IMR-90 (cell line): ENCODE results near the gene PRKN. TPM values are rescaled to one million over a fixed set of nuclear protein-coding genes. Genes with fewer than 3 reads are reported as not detected.
"Not testable (repeated sequence)": the region's sequence is repeated elsewhere in the genome, so short reads cannot be mapped to it uniquely, and the experiment has no call there.

Source experiments
- ATAC-seq: fragments of 200-7000 bp; cut with Tn5 transposase; 2 replicates; pipeline ENCODE4 v1.9.1; 2020; ENCODE audit warnings: low read depth, mild to moderate bottlenecking, moderate library complexity
- BruUV-seq: library from RNA; stranded (reverse); fragments of 400-500 nt; replicated peaks from 2 replicates; lab custom pipeline; 2021; lab: Mats Ljungman, UMichigan
- CTCF ChIA-PET: fragments of 300-600 bp; formaldehyde crosslinking; extraction: SDS; loops from one replicate; lab custom pipeline; 2021; ENCODE audit warnings: antibody characterized with exemption; lab: Yijun Ruan, JAX
- POLR2A ChIA-PET: fragments of 300-600 bp; sonication (Branson Sonifier 250); formaldehyde crosslinking; loops from one replicate; lab custom pipeline; 2022; ENCODE audit warnings: antibody characterized with exemption; ENCODE audit not compliant: unreplicated experiment; lab: Charles Lee
- DNase-seq: peaks from one replicate; pipeline ENCODE4 v3.0.0; 2013
- H2AFZ ChIP-seq: replicated peaks from 2 replicates; pipeline ENCODE3; 2013; ENCODE audit warnings: low read length, mild to moderate bottlenecking; ENCODE audit not compliant: poor library complexity
- H2AK5ac ChIP-seq: 2 replicates; pipeline ENCODE4 v1.6.1; 2013; ENCODE audit warnings: low read depth, low read length, inconsistent platforms
- H2AK9ac ChIP-seq: replicated peaks from 2 replicates; pipeline ENCODE3; 2013; ENCODE audit warnings: mild to moderate bottlenecking, low read depth, low read length, moderate library complexity; ENCODE audit not compliant: poor library complexity
- H2BK120ac ChIP-seq: 2 replicates; pipeline ENCODE4 v1.6.1; 2013; ENCODE audit warnings: low read depth, low read length, inconsistent platforms
- H2BK15ac ChIP-seq: 3 replicates; pipeline ENCODE4 v1.6.1; 2013; ENCODE audit warnings: low read depth, low read length, inconsistent platforms
- H2BK20ac ChIP-seq: 2 replicates; pipeline ENCODE4 v1.6.1; 2013; ENCODE audit warnings: low read depth, mild to moderate bottlenecking, inconsistent platforms, low read length, moderate library complexity
- H2BK5ac ChIP-seq: 2 replicates; pipeline ENCODE4 v1.6.1; 2013; ENCODE audit warnings: mild to moderate bottlenecking, low read depth, low read length, inconsistent platforms; ENCODE audit not compliant: poor library complexity, severe bottlenecking
- H3K14ac ChIP-seq: replicated peaks from 2 replicates; pipeline ENCODE4 v1.6.1; 2013; ENCODE audit warnings: low read depth, low read length, inconsistent platforms
- H3K18ac ChIP-seq: 2 replicates; pipeline ENCODE4 v1.6.1; 2013; ENCODE audit warnings: low read depth, low read length, control low read depth
- H3K23ac ChIP-seq: 2 replicates; pipeline ENCODE4 v1.6.1; 2013; ENCODE audit warnings: low read depth, low read length, inconsistent platforms
- H3K27ac ChIP-seq: 2 replicates; pipeline ENCODE4 v1.5.1; 2013; ENCODE audit warnings: mild to moderate bottlenecking, control low read depth, low read length; ENCODE audit not compliant: insufficient read depth
- H3K27me3 ChIP-seq: 2 replicates; pipeline ENCODE4 v1.6.1; 2013; ENCODE audit warnings: low read length; ENCODE audit not compliant: control insufficient read depth, insufficient read depth
- H3K36me3 ChIP-seq: 2 replicates; pipeline ENCODE4 v1.6.1; 2013; ENCODE audit warnings: low read length, mixed read lengths; ENCODE audit not compliant: control insufficient read depth, insufficient read depth
- H3K4ac ChIP-seq: 2 replicates; pipeline ENCODE4 v1.6.1; 2013; ENCODE audit warnings: low read depth, low read length, inconsistent platforms
- H3K4me1 ChIP-seq: 2 replicates; pipeline ENCODE4 v1.6.1; 2013; ENCODE audit warnings: low read length, mixed read lengths; ENCODE audit not compliant: control insufficient read depth, insufficient read depth
- H3K4me2 ChIP-seq: 2 replicates; pipeline ENCODE4 v1.6.1; 2013; ENCODE audit warnings: low read depth, mild to moderate bottlenecking, control low read depth, low read length, moderate library complexity
- H3K4me3 ChIP-seq: 2 replicates; pipeline ENCODE4 v1.5.1; 2013; ENCODE audit warnings: low read depth, mild to moderate bottlenecking, control low read depth, low read length, moderate library complexity; ENCODE audit not compliant: insufficient read depth
- H3K56ac ChIP-seq: 2 replicates; pipeline ENCODE4 v1.6.1; 2013; ENCODE audit warnings: low read length, inconsistent platforms; ENCODE audit not compliant: insufficient read depth; ENCODE audit errors: extremely low read depth
- H3K79me1 ChIP-seq, 2 experiments: 2 replicates each; pipeline ENCODE4 v1.6.1; 2013; ENCODE audit warnings: low read length in 2 of 2, inconsistent platforms in 1 of 2, low read depth in 1 of 2
- H3K9ac ChIP-seq: 2 replicates; pipeline ENCODE4 v1.6.1; 2013; ENCODE audit warnings: low read depth, low read length, control low read depth
- H3K9me1 ChIP-seq: 2 replicates; pipeline ENCODE4 v1.6.1; 2013; ENCODE audit warnings: low read length, inconsistent platforms; ENCODE audit not compliant: insufficient read depth
- H3K9me3 ChIP-seq: 2 replicates; pipeline ENCODE4 v1.6.1; 2013; ENCODE audit warnings: low read length; ENCODE audit not compliant: control insufficient read depth, insufficient read depth
- H4K20me1 ChIP-seq: 2 replicates; pipeline ENCODE4 v1.6.1; 2013; ENCODE audit warnings: low read length, inconsistent platforms; ENCODE audit not compliant: insufficient read depth
- H4K5ac ChIP-seq: 2 replicates; pipeline ENCODE4 v1.6.1; 2013; ENCODE audit warnings: mild to moderate bottlenecking, low read depth, low read length, control low read depth
- H4K8ac ChIP-seq, 2 experiments: 2 replicates each; pipeline ENCODE4 v1.6.1; 2013; ENCODE audit warnings: low read depth in 2 of 2, low read length in 2 of 2, control low read depth in 1 of 2, inconsistent platforms in 1 of 2
- H4K91ac ChIP-seq: 2 replicates; pipeline ENCODE4 v1.6.1; 2013; ENCODE audit warnings: low read depth, low read length, inconsistent platforms; ENCODE audit not compliant: insufficient read depth
- WGBS, 2 experiments: methylation state at CpG; one replicate each; pipeline versions ENCODE4 v1.1.5 to v1.1.7; 2013; ENCODE audit warnings: missing lambda C conversion rate in 2 of 2; ENCODE audit not compliant: insufficient read length in 1 of 2; ENCODE audit errors: extremely low coverage in 2 of 2; 5-methylcytosine and 5-hydroxymethylcytosine counted together
- dilution Hi-C: fragments of 300-500 bp; cut with HindIII; formaldehyde crosslinking; loops from one replicate; pipeline ENCODE4 v1.14.3; 2018; ENCODE audit warnings: low sequenced_read_pairs; ENCODE audit not compliant: unreplicated experiment
- in situ Hi-C: fragments of 300-500 bp; cut with MboI; formaldehyde crosslinking; loops from 3 replicates; pipeline ENCODE4 v1.14.3; 2019; ENCODE audit warnings: low sequenced_read_pairs, inconsistent platforms, mixed read lengths
- intact Hi-C: fragments of 100-400 bp; cut with micrococcal nuclease; formaldehyde crosslinking; loops from 2 replicates; pipeline ENCODE4 v1.10.0; 2022
- polyA plus RNA-seq, 3 experiments: library from polyadenylated mRNA; depleted of rRNA; stranded (reverse); fragments of >200 nt; gene quantifications; 2 replicates each; pipeline ENCODE4 v1.2.3, GENCODE V29; 2012; ENCODE audit warnings: low replicate concordance in 1 of 3
- total RNA-seq: library from RNA; depleted of rRNA; stranded (reverse); fragments of >200 nt; gene quantifications from 2 replicates; pipeline ENCODE4 v1.2.3, GENCODE V29; 2012

The PRKN gene
- total and polyA plus RNA-seq, 2 of the 4 experiments (the other 2 are of a cell fraction), result 0.15 to 0.18 TPM

DNA sequence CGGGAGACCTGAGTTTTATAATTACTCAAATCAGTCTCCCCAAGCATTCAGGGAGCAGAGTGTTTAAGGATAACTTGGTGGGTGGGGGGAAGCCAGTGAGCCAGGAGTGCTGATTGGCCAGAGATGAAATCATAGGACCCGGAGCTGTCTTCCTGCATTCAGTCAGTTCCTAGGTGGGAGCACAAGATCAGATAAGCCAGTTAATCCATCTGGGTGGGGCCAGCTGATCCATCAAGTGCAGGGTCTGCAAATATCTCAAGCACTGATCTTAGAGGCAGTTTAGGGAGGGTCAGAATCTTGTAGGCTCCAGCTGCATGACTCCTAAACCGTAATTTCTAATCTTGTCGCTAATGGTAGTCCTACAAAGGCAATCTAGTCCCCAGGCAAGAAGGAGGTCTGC is 196.2 kb downstream of the PRKN start:
- H3K27ac ChIP-seq, H2BK20ac ChIP-seq, CTCF ChIA-PET, H3K14ac ChIP-seq, intact Hi-C loops, H3K9ac ChIP-seq, H3K56ac ChIP-seq, H3K4me2 ChIP-seq, H2AK9ac ChIP-seq, H3K27me3 ChIP-seq, in situ Hi-C loops, H3K79me1 ChIP-seq, H2BK15ac ChIP-seq, H2BK5ac ChIP-seq, H2AK5ac ChIP-seq, H3K4me1 ChIP-seq, H3K23ac ChIP-seq, H2AFZ ChIP-seq, POLR2A ChIA-PET, H3K18ac ChIP-seq, BruUV-seq, H4K91ac ChIP-seq, H4K8ac ChIP-seq, H3K36me3 ChIP-seq, H4K5ac ChIP-seq, ATAC-seq, H3K4me3 ChIP-seq, DNase-seq, H4K20me1 ChIP-seq, H2BK120ac ChIP-seq, H3K4ac ChIP-seq, dilution Hi-C loops, H3K9me1 ChIP-seq: not testable (repeated sequence)
- 83% methylated on average over 1 of the region's 4 CpGs; no CpG with 5 or more reads in 1 of the 2 experiments for WGBS, 2 experiments
- peaks cover 21% of the 10 kb centered on the region for H3K9me3 ChIP-seq
